ENCODE results near the gene TMEM235.
"Not testable (repeated sequence)": the region's sequence is repeated elsewhere in the genome, so short reads cannot be mapped to it uniquely, and the experiment has no call there.

The TMEM235 gene

DNA sequence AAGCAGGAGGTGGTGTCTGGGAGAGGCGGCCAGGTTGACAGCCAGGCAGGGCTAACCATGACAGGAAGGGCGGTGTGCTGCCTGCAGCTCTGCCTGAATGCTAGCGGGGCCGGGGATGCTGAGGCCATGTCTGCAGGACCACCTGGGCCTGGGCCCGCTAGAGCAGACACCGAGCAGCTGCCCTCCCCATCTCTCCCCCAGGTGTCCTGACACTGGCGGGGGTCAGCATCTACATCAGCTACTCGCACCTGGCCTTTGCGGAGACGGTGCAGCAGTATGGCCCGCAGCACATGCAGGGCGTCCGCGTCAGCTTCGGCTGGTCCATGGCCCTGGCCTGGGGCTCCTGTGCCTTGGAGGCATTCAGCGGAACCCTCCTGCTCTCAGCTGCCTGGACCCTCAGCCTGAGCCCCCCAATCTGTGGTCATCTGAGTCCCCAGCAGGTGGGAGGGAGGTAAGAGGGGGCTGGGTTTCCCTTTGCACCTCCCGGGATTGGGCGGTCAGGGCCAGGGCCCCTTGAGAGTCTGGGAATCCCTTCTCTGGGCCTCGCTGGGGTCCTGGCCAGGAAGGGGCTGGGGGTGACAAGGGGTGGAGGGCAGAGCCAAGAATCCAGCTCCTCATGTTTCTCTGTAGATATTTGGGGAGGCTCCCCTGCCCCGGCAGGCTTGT lies 7.5 kb downstream of the TMEM235 start:
- DNase-seq, result no peak

DNA sequence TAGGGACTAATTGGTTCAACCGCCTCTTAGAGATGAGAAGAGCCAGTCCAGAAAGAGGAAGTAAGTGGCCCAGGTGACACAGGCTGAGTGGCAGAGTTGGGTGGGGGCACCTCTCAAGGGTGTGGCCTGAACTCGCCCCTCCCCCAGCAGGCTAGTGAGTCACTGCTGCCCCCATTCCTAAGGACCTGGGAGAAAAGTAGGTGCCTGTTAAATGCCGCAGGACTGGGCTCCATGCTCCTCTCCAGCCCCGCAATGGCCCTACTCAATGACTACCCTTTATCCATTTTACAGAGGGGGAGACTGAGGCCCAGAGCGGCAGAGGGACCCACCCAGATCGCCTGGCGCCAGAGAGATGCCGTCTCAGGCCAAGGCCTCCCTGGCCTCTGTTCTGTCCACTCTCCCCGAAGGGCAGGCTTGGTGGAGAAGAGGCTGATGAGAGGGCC lies 8.1 kb downstream of the TMEM235 start:
- DNase-seq, result no peak

DNA sequence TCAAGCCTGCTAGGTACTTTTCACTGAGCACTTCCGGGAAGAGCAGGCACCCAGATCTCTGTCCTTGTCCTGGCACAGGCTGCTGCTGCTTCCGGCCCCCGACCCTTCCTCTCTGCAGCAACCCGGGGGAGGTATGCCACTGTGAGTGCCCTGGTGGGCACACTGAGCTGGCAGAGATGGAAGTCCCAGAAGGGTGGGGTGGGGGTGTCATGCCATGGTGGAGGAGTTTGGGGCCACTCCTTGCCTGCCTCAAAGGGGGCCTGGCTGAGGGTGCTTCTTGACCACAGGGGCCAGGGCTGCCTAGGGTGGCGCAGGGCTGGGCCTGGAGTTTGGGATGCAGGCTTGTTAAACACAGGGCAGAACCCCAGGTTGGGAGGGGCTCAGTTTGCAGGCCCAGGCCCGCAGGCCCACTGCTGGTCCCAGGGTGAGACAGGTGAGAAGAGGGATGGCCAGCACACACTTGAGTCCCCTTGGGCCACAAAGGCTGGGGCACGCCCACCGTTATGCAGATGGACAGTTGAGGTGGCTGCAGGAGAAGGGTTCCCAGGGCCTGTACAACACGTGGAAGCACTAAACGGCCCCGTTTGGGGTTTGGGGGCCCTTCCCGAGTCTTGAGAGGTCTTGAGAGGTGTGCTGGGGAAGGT lies 8.7 kb downstream of the TMEM235 start:
- no peak for DNase-seq

DNA sequence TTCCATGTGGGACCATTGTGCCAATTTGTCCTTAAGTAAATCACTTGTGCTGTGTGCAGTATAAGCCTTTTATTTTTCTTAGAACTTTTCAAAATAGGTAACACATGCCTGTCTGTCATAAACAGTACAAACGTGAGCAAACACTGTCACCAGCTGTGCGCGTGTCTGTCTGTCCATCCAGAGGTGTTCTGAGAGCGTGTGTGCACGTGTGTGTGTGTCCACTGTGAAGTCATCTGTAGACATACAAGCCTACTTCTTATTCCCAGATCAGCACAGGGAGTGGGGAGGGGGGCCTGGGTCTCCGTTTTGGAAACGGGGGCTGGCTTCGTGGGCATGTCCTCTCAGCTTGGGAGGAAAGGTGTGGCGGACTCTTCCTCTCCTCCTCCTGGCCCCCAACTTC lies 9.4 kb downstream of the TMEM235 start:
- no peak for DNase-seq

DNA sequence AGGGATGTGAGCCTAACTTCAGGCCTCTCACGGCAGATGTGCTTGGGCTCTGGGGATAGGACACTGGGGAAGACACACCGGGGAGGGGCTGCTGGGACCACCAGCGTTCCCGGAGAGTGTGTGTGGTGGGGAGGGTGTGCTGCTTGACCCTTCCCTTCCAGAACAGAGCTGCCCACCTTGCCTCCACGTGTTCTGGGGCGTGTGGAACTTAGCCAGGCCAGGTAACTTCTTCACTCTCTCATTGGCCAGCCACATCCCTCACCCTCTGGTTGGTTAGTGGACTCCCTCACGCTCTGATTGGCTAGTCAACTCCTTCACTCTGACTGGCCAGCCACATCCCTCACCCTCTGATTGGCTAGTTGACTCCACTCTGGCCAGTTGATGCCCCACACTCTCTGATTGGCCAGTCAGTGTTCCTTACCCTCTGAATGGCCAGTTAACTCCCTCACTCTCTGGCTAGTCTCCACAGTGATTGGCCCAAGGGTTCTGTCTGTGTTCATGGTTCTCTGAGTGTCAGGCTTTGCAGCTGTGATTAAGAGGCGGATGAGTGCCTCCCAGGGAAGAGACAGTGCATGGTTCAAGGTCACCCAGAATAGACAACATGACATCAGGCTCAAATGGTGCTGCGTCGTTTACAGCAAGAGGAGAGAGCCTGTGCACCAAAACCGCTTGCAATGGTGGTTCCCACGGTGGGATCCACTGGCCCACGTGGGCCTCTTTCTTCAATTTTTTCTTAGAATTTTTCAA lies 10.0 kb downstream of the TMEM235 start:
- DNase-seq, result no peak

DNA sequence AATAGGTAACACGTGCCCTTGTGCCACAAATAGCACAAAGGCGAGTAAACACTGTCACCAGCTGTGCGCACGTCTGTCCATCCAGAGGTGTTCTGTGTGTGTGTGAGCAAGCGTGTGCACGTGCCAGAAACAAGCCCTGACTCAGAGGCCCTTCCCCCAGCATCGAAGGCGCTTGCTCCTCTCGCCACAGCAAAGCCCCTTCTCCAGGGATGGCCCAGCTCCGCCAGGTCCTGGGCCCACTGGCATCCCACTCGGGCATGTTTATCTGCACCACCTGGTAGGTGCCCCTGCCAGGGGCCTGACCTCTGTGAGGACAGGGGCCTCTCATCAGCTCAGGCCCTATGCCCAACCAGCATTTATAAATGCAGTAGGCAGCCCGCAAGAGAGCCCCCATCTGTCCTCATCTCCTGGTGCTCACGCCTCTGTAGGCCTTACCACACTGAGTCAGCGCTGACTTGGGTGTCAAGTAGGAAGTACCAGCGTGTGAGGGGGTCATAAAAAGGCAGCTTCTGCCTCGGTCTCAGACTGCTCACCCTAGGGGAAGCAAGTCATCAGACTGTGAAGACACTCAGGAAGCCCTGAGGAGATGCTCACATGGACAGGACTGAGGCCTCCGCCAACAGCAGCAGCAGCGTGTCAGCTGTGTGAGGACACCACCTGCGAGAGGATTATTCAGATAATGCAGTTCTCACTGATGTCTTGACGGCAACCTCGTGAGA lies 10.8 kb downstream of the TMEM235 start:
- DNase-seq, result no peak

DNA sequence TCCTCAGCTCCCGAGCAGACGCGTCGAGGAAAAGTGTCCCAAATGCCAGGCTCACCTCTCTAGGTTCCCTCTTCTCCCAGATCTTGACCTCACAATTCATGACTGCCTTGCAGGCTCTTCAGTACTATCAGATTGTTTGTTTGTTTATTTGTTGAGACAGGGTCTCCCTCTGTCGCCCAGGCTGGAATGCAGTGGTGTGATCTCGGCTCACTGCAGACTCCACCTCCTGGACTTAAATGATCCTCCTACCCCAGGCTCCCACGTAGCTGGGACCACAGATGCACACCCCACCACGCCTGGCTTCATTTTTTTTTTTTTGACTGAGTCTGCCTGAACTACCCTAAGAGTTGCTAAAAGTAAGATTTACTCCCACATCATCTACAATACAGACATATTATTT lies 15.9 kb downstream of the TMEM235 start:
- no peak for DNase-seq

DNA sequence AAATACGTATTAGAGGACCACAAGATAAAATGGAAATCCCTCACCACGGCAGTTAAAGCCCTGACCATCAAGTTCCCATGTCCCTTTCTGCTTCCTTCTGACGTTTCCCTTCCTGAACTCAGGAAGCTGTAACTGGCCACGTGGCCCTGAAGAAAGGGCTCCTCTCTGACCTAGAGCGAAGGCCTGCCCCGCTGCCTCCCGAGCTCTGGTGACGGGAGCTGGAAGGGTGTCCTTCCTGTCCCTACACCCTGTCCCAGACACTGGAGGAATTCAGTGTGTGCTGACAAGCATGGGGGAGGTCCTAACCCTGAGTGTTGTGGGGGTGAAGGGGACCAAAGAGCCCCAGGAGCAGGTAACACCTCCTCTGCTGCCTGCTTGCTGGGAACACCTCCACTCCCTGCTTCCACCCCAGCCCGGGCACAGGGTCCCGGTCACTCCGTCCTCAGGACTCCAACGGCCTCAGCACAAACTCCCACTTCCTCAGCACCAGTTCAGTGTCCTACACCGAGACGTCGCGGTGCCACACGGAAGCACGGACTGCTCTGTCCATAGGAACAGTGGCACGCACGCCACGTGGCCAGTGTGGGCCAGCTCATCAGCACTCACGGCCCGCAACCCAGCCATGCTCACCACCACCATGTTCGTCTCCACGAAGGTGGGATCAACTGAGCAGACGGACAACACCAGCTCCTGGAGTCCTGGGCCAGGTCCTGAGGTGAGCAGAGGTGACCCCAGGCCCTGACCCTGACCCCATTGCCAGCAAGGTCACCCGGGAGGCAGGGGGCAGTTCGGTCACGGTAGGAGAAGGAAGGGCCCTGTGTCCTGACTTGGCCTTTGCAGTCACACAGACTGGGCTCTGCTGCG lies 16.9 kb downstream of the TMEM235 start:
- no peak for DNase-seq

DNA sequence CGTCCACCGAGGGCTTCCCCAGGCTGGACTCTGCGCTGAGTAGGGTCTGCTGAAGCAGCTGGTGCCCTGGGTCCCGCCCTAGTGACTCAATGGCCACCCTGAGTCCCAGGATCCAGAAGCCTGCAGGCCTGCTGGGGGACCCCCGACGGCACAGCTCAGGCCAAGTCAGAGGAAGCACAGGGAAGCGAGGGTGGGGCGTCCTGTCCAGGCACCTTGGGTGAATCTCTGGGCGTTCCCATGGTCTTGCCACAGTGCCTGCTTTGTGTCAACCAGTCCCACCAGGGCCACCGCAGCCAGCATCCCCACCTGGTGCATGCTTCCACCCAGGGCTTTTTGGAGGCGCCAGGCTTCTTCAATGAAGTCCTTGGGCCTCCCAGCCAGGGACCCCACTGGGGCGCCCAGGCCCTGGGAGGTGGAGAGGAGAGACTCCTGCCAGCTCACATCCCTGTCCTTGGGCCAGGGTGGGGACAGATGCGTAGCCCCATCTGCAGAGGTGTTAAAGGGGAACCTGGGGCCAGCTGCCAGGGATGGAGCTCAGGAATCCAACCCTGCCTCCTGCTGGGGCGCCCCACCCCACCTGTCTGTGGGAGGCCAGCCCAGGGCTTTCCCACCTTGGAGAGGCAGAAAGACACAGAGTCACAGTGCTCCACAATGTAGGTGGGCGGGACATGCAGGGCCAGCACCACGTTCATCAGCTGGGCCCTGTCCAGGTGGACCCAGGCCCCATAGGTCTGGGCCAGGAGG lies 17.8 kb downstream of the TMEM235 start:
- no peak for DNase-seq

DNA sequence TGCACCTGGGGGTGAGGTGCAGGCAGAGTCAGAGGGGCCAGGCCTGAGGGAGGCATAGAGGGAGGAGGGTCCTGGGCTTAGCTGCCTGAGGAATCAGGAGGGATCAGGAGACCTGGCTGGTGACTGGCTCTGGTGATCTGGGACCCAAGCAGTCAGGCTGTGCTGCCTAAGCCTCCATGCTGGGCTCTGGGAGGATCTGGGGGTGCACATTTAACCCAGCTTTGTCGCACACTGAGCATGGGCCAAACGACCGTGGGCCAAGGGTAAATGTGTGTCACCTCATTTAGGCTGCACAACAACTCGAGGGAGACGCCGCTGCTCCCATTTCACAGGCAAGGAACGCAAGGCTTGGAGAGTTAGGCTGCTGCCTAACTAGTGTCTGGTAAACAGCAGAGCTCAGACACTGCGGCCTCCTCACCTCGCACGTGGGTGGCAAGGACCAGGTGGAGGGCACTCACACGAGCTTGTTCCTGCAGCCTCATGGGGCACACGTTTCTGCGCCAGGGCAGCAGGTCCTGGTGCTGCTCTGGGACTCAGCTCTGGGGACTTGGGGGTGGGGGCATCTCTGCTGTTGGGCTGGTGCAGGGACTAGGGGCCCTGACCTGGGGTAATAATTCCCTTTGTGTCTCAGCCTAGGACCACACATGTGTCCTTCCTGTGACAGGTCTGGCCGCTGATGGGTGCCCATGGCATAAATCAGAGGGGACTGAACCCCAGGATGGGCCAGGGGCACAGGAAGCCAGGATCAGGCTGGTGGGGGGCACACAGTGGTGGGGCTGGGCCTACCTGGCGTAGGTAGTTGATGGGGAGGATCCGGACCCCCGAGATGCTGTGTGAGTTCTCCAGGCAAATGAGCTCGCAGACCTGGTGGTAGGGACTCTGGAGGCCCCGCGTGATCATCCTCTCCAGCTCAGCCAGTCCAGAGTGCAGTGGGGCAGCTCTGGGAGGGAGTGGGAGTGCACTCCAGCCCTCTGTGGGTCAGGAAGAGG lies 18.7 kb downstream of the TMEM235 start:
- DNase-seq, result no peak

DNA sequence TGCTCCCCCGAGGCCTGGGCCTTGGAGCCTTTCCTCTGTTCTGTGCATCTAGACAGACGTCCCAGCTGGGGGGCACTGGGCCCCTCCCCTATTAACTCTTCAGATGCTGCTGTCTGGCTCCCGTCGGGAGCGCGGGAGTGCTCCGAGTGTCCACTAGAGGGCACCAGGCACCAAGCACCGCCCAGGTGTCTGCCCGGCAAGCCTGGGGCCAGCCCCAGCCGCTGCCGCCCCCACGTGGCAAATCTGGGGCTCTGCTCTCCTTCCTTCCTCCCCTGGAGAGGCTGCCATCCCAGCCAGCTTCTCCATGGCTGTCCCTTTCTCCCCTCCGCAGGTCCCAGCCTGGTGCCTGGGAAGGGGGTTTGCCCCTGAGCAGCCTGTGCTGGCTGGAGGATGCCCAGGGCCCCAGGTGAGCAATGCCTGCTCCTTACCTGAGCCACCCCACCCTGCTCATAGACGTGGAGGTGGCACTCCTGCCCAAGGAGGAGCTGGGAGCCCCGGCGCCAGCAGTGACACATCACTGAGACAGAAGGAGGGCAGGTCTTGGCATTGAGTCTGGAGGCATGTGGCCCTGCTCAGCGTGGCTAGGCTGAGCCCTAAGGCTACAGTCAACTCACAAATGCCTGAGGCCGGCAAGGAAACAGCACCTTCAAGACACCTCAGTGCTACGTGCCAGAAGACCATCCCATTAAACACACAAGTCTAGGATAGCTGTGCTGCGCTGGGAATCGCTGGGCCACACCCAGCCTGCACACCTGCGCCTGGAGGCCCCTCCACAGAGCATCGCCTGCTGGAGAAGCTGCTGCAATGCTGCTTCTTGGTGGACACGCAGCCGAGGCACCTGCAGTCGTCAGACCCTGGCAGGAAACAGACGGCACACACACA lies 19.7 kb downstream of the TMEM235 start:
- DNase-seq, result peak; percentile 77

DNA sequence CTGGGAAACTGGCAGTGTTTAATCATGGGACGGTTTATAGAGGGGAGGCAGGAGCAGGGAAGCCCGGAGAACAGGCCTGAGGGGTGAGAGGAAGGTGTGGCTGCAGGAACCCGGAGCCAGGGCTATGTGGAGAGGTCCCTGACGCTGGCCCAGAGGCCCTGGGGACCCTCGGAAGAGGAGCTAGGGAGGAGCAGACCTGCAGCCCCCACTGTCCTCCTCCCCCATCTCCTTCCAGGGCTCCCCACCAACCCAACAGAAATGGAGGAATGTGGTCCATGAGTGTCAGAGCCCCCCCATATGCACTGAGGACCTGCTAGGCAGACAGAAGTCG lies 20.3 kb downstream of the TMEM235 start:
- no peak for DNase-seq

DNA sequence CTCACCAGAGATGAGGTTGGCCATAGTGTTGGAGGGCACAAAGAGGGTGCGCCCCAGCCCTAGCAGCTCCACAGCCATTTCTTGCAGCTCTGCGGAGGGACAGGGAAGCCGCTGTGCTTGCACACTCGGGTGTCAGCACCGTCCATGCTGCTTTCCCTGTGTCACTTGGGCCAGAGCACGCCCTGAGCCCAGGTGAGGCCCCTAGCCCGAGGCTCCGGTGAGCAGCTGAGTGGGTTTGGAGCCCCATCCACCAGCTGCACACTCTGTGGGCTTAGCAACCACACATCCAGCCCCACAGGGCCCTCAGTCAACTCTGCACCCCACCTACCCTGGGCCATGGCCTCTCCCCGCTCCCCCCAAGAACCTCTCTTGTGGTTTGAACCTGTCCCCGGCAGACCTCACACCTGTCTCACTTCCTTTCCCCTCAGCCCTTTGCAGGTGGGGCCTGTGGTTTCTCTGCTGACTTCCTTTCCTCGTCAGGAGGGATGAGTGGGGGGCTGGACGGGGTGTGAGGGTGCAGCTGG lies 20.7 kb downstream of the TMEM235 start:
- DNase-seq, result no peak

DNA sequence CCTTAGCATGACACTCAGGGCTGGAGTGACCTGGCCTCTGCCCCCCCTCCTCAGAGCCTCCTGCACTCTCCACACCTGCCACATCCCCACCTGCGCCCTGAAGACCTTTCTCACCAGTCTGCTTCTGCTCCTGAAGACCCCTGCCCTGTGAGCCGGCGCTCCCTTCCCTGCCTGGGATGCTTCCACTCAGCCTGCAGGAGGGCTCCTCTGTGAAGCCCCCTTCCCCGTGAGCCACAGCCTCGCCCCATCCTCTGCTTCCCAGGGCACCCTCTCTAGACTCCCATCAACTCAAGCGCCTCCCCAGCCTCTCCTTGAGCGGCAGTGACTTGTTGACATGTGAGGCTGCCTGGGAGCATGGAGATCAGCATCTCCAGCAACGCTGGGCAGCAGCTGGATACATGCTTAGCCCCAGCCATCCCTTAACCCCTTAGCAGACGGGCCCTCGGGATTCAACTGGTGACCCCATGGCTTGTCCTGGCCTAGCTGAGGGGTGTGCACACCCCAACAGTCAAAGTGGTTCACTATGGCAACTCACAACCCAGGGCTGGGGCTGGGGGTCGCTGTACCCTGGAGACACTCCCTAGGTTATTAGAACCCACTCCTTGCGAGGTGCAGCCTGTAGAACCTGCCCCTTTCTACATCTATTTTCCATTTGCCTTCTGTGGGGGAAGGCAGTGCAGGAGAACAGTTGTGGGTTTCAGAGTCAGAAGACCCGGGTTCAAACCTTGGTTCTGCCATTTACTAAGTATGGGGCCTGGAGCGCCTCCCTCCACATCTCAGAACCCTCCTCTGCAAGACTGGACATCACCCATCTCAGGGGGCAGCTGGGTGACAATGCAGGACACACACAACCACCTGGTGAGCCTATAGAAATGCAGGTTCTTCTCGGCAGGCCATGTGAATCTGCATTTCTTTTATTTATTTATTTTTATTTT lies 21.5 kb downstream of the TMEM235 start:
- no peak for DNase-seq

DNA sequence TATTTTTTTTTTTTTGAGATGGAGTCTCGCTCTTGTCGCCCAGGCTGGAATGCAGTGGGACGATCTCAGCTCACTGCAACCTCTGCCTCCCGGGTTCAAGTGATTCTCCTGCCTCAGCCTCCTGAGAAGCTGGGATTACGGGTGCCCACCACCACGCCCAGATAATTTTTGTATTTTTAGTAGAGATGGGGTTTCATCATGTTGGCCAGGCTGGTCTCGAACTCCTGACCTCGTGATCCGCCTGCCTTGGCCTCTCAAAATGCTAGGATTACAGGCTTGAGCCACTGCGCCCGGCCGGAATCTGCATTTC lies 22.2 kb downstream of the TMEM235 start:
- DNase-seq, result not testable (repeated sequence)

DNA sequence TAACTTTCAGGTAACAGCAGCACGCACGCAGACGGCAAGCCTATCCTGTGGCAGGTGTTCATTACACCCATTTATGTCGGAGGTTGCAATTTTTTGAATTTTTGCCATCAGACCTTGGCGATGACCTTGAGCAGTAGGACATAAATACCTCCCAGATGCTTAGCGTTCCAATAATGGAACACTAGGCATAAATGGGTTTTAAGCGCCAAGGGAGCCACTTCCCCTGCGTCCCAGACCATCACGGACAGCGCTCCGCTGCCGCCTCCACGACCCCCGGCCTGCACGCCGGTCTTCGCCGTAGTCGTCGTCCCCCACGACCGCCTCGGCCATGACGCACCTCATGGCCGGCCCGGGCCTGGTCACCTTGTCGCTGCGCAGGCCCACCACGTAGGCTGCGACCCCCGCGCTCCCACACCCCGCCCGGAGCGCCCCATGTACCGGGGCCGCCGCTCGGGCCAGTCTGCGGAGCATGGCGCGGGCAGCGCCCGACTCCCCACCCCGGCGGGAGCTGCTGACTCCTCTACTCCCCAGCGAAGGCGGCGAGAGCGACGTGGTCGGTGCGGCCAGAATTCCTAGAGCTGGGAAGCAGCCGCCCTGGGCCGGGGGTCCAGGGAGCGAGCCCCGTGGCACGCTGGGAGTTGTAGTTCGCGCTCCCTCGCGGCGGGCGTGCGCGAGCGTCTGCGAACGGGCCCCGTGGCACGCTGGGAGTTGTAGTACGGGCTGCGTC lies 22.7 kb downstream of the TMEM235 start:
- DNase-seq, result peak; percentile 49

DNA sequence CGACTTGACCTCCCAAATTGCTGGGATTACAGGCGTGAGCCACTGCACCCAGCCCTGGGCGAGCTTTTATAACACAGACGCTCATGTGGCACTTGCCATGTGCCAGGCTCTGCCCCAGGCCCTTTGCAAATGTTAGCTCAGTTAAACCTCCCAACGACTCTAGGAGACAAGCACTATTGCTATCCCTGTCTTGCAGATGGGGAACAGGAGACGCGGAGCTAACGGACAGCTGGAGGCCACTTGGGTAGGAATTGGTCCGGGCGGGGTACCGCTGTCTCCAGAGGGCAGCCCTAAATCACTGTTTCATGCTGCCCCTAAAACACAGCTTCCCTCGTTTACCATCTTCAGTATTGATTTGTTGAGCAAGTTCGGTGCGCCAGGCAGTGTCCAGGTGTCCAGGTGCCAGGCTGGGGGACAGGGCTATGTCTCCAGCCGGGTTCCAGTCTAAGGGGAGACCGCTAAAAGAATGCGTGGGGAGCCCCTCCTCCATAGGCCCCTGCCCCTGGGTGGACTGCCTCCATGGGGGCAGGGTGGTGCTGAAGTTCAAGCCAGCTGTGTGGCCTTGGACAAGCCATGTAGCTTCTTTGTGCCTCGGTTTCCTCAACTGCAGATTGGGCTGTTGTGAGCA lies 23.7 kb downstream of the TMEM235 start:
- no peak for DNase-seq

Data from DMS 273 treated with DMSO at 0.1 percent for 48 hours (cell line).